ENCODE results near the gene ANXA11. TPM values are rescaled to one million over a fixed set of nuclear protein-coding genes. Genes with fewer than 3 reads are reported as not detected.
"Not testable (repeated sequence)": the region's sequence is repeated elsewhere in the genome, so short reads cannot be mapped to it uniquely, and the experiment has no call there.

The ANXA11 gene
- polyA plus RNA-seq, 2 of the 4 experiments (the other 2 are of a cell fraction), result 92.6 to 119 TPM

GRCh38 chr10:80253266-80253962 is 48.1 kb upstream of the ANXA11 start:
- H3K4me2 ChIP-seq, result no peak overlapping the region
- FAIRE-seq (no peak), DNase-seq (ENCODE audit: low read depth in 1 of 2, low spot score in 1 of 2) (no peak), ATAC-seq (no peak)
- no peaks in the 10 kb centered on the region for H3K4me1 ChIP-seq
- no peak for TF ChIP-seq ZFP36 (IDR thresholded peaks at IDR 0.05; ENCODE audit: borderline replicate concordance, partially characterized antibody)
- TF ChIP-seq FOSL2 (IDR thresholded peaks at IDR 0.05), result no peak
- no peak for TF ChIP-seq FOSL2 (CRISPR knock-in tag; IDR thresholded peaks at IDR 0.05)
- TF ChIP-seq TP53 (CRISPR knock-in tag; IDR thresholded peaks at IDR 0.05), result no peak
- no peak for TF ChIP-seq NR3C1 (IDR thresholded peaks at IDR 0.05)
- no peak for TF ChIP-seq BHLHE40 (IDR thresholded peaks at IDR 0.05; ENCODE audit: low read depth, low read length)
- no peak for TF ChIP-seq BCL3 (IDR thresholded peaks at IDR 0.05)
- no peak for TF ChIP-seq CEBPB (IDR thresholded peaks at IDR 0.05)
- no peak for TF ChIP-seq RARB (CRISPR knock-in tag; IDR thresholded peaks at IDR 0.05)
- TF ChIP-seq, protein P1, sequence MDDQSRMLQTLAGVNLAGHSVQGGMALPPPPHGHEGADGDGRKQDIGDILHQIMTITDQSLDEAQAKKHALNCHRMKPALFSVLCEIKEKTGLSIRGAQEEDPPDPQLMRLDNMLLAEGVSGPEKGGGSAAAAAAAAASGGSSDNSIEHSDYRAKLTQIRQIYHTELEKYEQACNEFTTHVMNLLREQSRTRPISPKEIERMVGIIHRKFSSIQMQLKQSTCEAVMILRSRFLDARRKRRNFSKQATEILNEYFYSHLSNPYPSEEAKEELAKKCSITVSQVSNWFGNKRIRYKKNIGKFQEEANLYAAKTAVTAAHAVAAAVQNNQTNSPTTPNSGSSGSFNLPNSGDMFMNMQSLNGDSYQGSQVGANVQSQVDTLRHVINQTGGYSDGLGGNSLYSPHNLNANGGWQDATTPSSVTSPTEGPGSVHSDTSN (IDR thresholded peaks at IDR 0.05), result no peak
- no peak for TF ChIP-seq KDM1A (IDR thresholded peaks at IDR 0.05; ENCODE audit: low read depth)
- no peak for TF ChIP-seq ZSCAN20 (CRISPR knock-in tag; IDR thresholded peaks at IDR 0.05)
- no peak for TF ChIP-seq ZNF302 (CRISPR knock-in tag; IDR thresholded peaks at IDR 0.05)
- H3K4me3 ChIP-seq, result no peak overlapping the region
- no peak overlapping the region for H3K27ac ChIP-seq
- WGBS (ENCODE audit: missing lambda C conversion rate), result 6% methylated on average over 5 of the region's 5 CpGs
- ChIA-PET CTCF (interaction anchor here (1.2 to 3.0 kb wide), 4 partner anchors 7 to 195 kb away, joined by 3 to 13 read pairs (median 6); no protein-coding TSS in a partner anchor), POLR2A (no interaction called here)
- no peaks in the 10 kb centered on the region for H3K9me3 ChIP-seq

DNA sequence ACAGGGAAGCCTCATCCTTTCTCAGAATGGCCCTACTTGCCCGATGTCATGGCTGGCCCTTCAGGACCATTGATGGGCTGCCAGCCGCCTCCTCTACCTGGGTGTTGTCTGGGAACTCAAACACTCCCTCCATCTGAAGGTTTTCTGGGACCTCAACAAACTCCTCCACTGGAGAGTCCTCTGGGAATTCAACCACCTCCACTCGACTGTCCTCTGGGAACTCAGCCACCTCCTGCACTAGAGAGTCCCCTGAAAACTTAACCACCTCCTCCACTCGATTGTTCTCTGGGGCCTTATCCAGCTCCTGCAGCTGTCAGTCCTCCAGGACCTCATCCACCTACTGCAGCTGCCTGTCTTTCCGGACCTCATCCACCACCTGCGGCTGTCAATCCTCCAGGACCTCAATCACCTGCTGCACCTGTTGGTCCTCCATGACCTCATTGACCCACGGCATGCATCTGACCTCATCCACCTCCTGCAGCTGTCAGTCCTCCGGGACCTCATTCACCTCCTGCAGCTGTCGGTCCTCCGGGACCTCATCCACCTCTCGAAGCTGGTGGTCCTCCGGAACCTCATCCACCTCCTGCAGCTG is 47.1 kb upstream of the ANXA11 start:
- no peak for FAIRE-seq
- Histone ChIP-seq H3K4me3 (no peak overlapping the region), H3K4me1 (no peaks in the 10 kb centered on the region), H3K9me3 (no peaks in the 10 kb centered on the region), H3K27ac (no peak overlapping the region), H3K4me2 (no peak overlapping the region)
- TF ChIP-seq E2F6 (IDR thresholded peaks at IDR 0.05; ENCODE audit: borderline replicate concordance, low read depth) (no peak), NPAS2 (CRISPR knock-in tag; IDR thresholded peaks at IDR 0.05; ENCODE audit: borderline replicate concordance) (no peak), REST (IDR thresholded peaks at IDR 0.05) (no peak), RARB (CRISPR knock-in tag; IDR thresholded peaks at IDR 0.05) (no peak), CBX8 (IDR thresholded peaks at IDR 0.05) (no peak), SREBF2 (IDR thresholded peaks at IDR 0.05) (no peak), CHD4 (IDR thresholded peaks at IDR 0.05; ENCODE audit: borderline replicate concordance) (no peak), ESRRA (IDR thresholded peaks at IDR 0.05; ENCODE audit: borderline replicate concordance, low read length) (no peak), POLR2AphosphoS2 (conservative IDR thresholded peaks at IDR 0.05; ENCODE audit: low read length) (no peak), FOSB (CRISPR knock-in tag; IDR thresholded peaks at IDR 0.05) (no peak), RAD21 (conservative IDR thresholded peaks at IDR 0.05 in 1 of 2, IDR thresholded peaks at IDR 0.05 in 1 of 2) (no peak), KDM5A (IDR thresholded peaks at IDR 0.05) (no peak)
- WGBS (ENCODE audit: missing lambda C conversion rate), result 43% methylated on average over 12 of the region's 12 CpGs
- DNase-seq (ENCODE audit: low read depth in 1 of 2, low spot score in 1 of 2), result no peak
- CTCF ChIA-PET, result interaction anchor here (1.2 to 3.0 kb wide), 4 partner anchors 8 to 194 kb away, joined by 3 to 13 read pairs (median 6); no protein-coding TSS in a partner anchor
- no peak for ATAC-seq
- POLR2A ChIA-PET, result no interaction called here

DNA sequence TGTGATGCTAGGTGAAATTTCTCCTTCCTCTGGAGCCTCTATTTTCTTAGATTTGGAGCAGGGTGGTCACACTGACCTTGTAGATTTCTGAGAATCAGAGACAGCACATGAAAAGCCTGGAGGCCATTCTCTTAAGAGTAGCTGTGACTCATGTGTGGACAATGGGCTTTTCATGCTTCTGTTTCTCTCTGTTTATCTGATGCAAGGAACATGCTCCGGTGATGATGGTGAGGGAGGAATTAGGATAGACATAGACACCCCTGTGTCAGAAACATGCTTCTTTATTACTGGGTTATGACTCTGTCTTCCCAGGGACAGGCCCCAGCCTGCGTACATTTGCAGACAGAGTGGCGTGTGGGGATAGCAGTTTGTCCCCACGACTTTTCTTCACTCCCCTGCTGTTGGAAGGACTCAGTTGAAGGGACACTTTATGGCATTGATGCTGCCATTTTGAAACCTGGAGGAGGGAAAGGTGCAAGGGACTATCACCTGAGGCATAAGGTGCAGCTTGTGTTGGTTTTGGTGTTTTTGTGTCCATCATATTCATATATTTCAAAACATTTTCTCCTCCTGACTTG is 46.5 kb upstream of the ANXA11 start:
- H3K4me2 ChIP-seq; POLR2A ChIA-PET; H3K9me3 ChIP-seq; H3K4me3 ChIP-seq; H3K4me1 ChIP-seq; H3K27ac ChIP-seq; FAIRE-seq; ATAC-seq; DNase-seq (ENCODE audit: low read depth in 1 of 2, low spot score in 1 of 2): not testable (repeated sequence)
- 48% methylated on average over 4 of the region's 4 CpGs for WGBS (ENCODE audit: missing lambda C conversion rate)
- CTCF ChIA-PET, result interaction anchor here (1.2 to 3.0 kb wide), 3 partner anchors 9 to 194 kb away, joined by 4 to 13 read pairs (median 9); no protein-coding TSS in a partner anchor

GRCh38 chr10:80250399-80250798 is 45.1 kb upstream of the ANXA11 start:
- CTCF ChIA-PET; H3K27ac ChIP-seq; H3K4me3 ChIP-seq; H3K4me2 ChIP-seq; DNase-seq (ENCODE audit: low read depth in 1 of 2, low spot score in 1 of 2); H3K9me3 ChIP-seq; H3K4me1 ChIP-seq; POLR2A ChIA-PET: not testable (repeated sequence)
- FAIRE-seq (peak; percentile 18), ATAC-seq (peak; percentile 68 to 92; a peak in 5 of 6 replicates)
- WGBS (ENCODE audit: missing lambda C conversion rate), result no CpG with 5 or more reads among the region's 1 CpG

Data from A549 (cell line).